T-helper 1 cell treated with Interleukin-12 subunit alpha and Interleukin-12 subunit beta and Interleukin-4 antibody, amounts not matched to agents 30 μg/mL and 1 μg/mL, for 36 hours (primary cell): ENCODE measurements around the gene GNA14.

Experiments used
- H3K27ac Mint-ChIP-seq: one replicate; pipeline ENCODE4 v1.8.0; 2021; ENCODE audit warnings: mild to moderate bottlenecking, mixed read lengths
- H3K27me3 Mint-ChIP-seq: one replicate; pipeline ENCODE4 v1.8.0; 2021; ENCODE audit warnings: low read depth, mixed read lengths
- H3K36me3 Mint-ChIP-seq: one replicate; pipeline ENCODE4 v1.8.0; 2021; ENCODE audit warnings: low read depth, mixed read lengths
- H3K4me1 Mint-ChIP-seq: one replicate; pipeline ENCODE4 v1.8.0; 2021; ENCODE audit warnings: low read depth, mixed read lengths
- H3K4me3 Mint-ChIP-seq: one replicate; pipeline ENCODE4 v1.8.0; 2021; ENCODE audit warnings: mild to moderate bottlenecking, moderate library complexity, mixed read lengths
- H3K9me3 Mint-ChIP-seq: one replicate; pipeline ENCODE4 v1.8.0; 2021; ENCODE audit warnings: mixed read lengths

The GNA14 gene

GRCh38 chr9:77391834-77392233 is 256.3 kb downstream of the GNA14 start:
- Mint-ChIP-seq H3K27me3 (no peaks in the 10 kb centered on the region), H3K4me1 (no peaks in the 10 kb centered on the region), H3K4me3 (no peak overlapping the region), H3K27ac (no peak overlapping the region), H3K36me3 (peaks cover 2% of the 10 kb centered on the region), H3K9me3 (no peaks in the 10 kb centered on the region)

GRCh38 chr9:77386187-77386586 is 261.9 kb downstream of the GNA14 start:
- Mint-ChIP-seq H3K27me3 (no peaks in the 10 kb centered on the region), H3K36me3 (peaks cover 14% of the 10 kb centered on the region), H3K27ac (no peak overlapping the region), H3K9me3 (no peaks in the 10 kb centered on the region), H3K4me3 (no peak overlapping the region), H3K4me1 (no peaks in the 10 kb centered on the region)

GRCh38 chr9:77384406-77384805 is 263.7 kb downstream of the GNA14 start:
- no peaks in the 10 kb centered on the region for H3K27me3 Mint-ChIP-seq
- no peak overlapping the region for H3K4me3 Mint-ChIP-seq

GRCh38 chr9:77375956-77376532 is 272.1 kb downstream of the GNA14 start:
- Mint-ChIP-seq H3K27me3 (no peaks in the 10 kb centered on the region), H3K9me3 (peaks cover 3% of the 10 kb centered on the region), H3K4me1 (no peaks in the 10 kb centered on the region), H3K4me3 (no peak overlapping the region), H3K27ac (no peak overlapping the region), H3K36me3 (peaks cover 9% of the 10 kb centered on the region)

More at GRCh38 chr9:77384406-77384805, 263.7 kb downstream of the GNA14 start:
- H3K4me1 Mint-ChIP-seq, result no peaks in the 10 kb centered on the region
- H3K9me3 Mint-ChIP-seq, result no peaks in the 10 kb centered on the region
- H3K36me3 Mint-ChIP-seq, result peaks cover 11% of the 10 kb centered on the region
- no peak overlapping the region for H3K27ac Mint-ChIP-seq

- no peak overlapping the region for H3K4me3 Mint-ChIP-seq
- H3K27me3 Mint-ChIP-seq, result no peaks in the 10 kb centered on the region
- peaks cover 7% of the 10 kb centered on the region for H3K9me3 Mint-ChIP-seq
- H3K27ac Mint-ChIP-seq, result no peak overlapping the region
- peaks cover 20% of the 10 kb centered on the region for H3K36me3 Mint-ChIP-seq
- no peaks in the 10 kb centered on the region for H3K4me1 Mint-ChIP-seq
Measured at GRCh38 chr9:77374266-77374665, 273.9 kb downstream of the GNA14 start.
